GM12801 (cell line): ENCODE measurements around the gene GET3.

Experiments used
- TF ChIP-seq, protein P1 (sequence below): IDR thresholded peaks from one replicate; pipeline ENCODE4 v1.5.1; 2011; ENCODE audit warnings: control low read depth; ENCODE audit not compliant: insufficient read length; ENCODE audit errors: extremely low read depth

Gene GET3

DNA sequence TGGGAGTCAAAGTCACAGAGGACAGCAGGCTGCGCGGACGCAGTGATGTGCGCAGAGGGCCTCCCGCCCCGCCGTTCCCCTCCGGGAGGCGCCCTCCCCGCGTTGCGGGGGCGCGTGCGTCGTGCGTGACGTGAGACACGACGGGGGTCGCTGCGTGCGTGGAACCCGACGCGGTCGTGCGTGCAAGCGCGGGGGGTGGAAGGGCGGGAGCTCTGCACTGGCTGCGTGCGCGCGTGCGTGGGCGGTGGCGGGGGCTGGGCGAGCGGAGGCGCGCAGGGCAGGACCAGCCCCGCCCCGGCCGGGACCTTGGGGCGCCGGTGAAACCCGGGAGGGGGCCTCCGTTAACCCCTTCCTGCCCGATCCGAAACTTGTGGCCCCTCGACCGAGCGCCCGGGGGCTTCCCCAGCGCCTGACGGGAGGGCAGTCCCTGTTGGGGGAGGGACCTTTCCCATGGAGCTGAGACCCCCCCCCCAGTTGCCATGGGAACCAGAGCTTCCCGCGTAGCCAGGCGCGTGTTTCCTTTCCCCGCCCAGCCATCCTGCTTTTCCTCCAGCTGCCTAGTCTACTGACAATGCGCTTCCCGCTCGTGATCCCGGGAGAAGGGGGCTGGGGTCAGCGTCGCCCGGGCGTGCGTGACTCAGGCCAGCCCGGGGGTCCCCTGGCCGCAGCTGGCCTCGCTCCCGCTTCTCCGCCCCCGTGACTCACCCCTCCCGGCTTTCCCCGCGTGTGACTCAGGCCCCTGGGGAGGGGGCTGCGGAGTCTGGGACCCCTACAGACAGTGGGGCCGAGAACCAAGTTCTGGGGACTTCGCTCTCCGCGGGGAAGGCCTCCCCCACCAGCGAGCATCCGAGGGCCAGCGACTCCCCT, 45.4 kb downstream of the GET3 start:
- TF ChIP-seq, protein P1, sequence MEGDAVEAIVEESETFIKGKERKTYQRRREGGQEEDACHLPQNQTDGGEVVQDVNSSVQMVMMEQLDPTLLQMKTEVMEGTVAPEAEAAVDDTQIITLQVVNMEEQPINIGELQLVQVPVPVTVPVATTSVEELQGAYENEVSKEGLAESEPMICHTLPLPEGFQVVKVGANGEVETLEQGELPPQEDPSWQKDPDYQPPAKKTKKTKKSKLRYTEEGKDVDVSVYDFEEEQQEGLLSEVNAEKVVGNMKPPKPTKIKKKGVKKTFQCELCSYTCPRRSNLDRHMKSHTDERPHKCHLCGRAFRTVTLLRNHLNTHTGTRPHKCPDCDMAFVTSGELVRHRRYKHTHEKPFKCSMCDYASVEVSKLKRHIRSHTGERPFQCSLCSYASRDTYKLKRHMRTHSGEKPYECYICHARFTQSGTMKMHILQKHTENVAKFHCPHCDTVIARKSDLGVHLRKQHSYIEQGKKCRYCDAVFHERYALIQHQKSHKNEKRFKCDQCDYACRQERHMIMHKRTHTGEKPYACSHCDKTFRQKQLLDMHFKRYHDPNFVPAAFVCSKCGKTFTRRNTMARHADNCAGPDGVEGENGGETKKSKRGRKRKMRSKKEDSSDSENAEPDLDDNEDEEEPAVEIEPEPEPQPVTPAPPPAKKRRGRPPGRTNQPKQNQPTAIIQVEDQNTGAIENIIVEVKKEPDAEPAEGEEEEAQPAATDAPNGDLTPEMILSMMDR, result no peak

DNA sequence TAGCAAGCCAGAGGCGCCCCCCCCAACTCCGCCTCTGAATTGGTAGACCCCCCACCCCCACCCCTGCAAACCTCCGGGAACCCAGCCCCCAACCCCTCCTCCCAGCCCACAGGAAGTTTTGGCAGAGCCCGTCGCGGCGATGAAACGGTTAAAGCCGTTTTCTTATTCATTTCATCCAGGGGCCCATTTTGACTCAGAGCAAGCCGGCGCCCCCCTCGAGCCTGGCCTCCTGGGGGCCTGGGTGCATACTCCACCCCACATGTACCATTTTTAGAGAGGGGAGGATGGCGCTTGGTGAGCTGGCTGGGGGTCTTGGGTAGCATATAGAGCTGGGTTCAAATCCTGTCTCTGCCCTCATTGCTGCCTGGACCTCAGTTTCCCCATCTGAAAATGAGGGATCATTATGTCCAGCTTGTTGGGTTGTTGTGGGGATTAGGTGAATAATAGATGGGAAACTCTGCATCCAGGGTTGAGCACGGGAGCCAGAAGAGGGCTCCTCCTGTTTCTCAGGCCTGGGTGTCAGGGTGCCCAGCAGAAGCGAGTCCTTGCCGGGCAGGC, 46.1 kb downstream of the GET3 start:
- TF ChIP-seq, protein P1, result no peak

GRCh38 chr19:12783849-12784393, 46.6 kb downstream of the GET3 start:
- TF ChIP-seq, protein P1, result no peak

DNA sequence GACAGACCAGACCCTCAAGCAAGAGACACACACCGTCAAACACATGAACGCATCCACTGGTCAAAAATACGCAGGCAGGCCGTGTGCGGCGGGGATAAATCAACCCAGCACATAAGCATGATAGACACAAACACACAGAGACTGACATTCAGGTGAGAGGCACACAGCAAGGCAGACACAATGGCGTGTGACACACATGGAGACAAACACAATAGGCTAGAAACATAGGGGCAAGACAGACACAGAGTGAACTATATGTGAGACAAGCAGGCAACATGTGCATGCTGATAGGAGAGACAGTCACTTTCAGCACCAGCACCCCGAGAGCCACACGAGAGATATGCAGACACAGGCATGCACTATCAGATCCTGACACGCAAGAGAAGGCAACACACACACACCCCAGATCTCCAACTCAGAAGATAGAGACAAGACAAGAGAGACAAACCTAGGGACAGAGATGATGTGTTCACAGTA, 47.1 kb downstream of the GET3 start:
- TF ChIP-seq, protein P1, result no peak

DNA sequence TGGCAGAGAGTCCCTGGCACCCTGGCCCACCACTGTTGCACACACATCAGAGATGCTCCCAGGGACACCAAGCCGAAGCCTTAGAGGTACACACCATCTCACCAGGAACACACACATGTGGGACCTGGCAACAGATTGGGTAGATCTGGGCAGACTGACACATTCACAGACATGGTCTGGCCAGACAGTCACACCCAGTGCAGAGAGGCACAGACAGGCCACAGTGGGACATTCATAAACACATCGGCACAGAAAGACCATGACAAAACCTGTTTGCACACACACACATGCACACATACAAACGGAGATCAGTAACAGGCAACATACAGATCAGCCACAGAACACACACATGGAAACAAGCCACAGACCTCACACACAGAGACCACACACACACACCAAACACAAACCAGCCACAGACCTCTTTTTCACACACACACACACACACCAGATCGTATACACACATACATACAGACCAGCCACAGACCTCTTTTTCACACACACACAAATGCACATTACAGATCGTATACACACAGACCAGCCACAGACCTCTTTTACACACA, 47.7 kb downstream of the GET3 start:
- TF ChIP-seq, protein P1, result no peak

GRCh38 chr19:12785431-12786031, 48.2 kb downstream of the GET3 start:
- TF ChIP-seq, protein P1, result no peak

DNA sequence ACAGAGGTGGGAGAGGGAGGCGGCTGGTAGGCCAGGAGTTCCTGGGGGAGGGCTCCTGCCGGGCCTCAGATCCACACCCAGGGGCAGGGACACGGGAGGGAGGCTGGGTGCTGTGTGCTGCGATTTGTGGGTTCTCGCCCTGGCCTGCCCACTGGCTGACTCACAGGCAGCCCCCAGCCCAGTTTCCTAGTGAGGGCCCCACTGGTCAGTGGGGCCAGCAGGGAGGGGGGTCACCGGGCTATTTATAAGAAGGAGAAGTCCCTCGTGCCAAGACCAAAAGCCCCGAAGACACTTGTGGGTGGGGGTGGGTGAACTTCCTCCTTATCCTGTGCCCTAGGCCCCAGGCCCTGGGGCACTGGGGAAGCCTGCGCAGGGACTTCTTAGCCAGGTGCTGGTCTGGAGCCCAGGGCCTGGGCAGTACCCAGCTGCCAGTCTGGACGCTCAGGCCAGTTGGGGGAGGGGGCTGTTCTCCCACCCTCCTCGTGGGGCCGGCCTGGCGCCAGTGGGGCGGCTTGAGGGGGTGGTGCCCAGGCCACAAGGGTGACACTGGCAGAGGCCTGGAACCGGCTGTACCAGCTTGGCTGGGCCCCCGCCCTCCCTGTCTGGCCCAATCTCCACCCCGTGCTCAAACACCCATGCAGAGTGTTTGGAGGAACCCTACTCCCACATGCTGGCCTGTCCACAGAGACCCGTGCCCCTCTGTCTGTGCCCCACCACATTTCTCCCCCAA, 49.0 kb downstream of the GET3 start:
- TF ChIP-seq, protein P1, result no peak
